GM13977 (cell line): ENCODE results near the gene LILRA6.

ENCODE experiments used
- DNase-seq: peaks from one replicate; pipeline ENCODE4 v3.0.0; 2012; ENCODE audit warnings: low spot score
- in situ Hi-C: fragments of 300-500 bp; cut with MboI; formaldehyde crosslinking; loops from one replicate; pipeline ENCODE4 v1.12.0; 2022; ENCODE audit warnings: low sequenced_read_pairs, low pct_unique_long_range_greater_than_20kb, mixed read lengths, inconsistent platforms; ENCODE audit not compliant: unreplicated experiment
- TF ChIP-seq, protein P1 (sequence below): IDR thresholded peaks from 2 replicates; pipeline ENCODE4 v1.5.1; 2012; ENCODE audit warnings: mild to moderate bottlenecking, control low read depth; ENCODE audit not compliant: insufficient read depth; ENCODE audit errors: extremely low read depth, missing control alignments

The LILRA6 gene

DNA sequence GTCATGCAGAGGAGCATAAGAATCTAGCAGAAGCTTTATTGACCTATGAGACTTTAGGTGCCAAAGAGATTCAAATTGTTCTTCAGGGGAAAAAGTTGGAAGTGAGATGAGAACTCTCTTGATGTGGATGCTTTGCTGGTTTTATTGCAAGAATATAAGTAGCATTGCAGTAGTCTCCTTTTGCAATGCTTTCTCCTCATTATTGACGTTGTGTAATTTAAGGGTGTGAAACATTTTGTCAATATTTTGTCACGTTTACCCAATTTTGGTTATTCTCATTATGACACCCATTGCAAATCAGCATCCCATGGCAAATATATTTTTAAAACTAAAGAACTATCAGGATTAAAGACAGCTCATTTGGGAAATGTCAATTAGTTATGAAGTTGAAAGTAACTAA is 26.3 kb upstream of the LILRA6 start:
- in situ Hi-C loops, result no loop called here
- DNase-seq, result no peak
- TF ChIP-seq, protein P1, sequence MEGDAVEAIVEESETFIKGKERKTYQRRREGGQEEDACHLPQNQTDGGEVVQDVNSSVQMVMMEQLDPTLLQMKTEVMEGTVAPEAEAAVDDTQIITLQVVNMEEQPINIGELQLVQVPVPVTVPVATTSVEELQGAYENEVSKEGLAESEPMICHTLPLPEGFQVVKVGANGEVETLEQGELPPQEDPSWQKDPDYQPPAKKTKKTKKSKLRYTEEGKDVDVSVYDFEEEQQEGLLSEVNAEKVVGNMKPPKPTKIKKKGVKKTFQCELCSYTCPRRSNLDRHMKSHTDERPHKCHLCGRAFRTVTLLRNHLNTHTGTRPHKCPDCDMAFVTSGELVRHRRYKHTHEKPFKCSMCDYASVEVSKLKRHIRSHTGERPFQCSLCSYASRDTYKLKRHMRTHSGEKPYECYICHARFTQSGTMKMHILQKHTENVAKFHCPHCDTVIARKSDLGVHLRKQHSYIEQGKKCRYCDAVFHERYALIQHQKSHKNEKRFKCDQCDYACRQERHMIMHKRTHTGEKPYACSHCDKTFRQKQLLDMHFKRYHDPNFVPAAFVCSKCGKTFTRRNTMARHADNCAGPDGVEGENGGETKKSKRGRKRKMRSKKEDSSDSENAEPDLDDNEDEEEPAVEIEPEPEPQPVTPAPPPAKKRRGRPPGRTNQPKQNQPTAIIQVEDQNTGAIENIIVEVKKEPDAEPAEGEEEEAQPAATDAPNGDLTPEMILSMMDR, result no peak

DNA sequence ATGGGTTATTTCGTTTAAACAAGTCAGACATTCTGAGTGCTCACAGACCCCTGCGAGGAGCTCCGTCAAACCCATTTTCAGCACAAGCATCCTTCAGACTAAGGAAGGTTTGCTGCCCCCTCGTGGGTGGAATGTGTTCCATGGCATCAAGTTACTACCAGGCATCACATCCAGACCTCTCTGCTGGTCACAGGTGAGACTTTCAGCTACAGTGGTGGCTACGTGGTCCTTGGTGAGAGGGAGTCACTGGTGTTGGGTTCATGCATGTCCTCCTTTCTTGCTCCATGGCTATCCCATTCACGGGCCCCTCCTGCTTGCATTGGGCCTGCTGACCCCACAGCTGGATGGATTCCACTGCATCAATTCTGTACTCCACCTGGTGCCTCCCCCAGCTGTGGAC is 23.5 kb upstream of the LILRA6 start:
- DNase-seq, result peak; percentile 70
- TF ChIP-seq, protein P1, result peak; percentile 74
- in situ Hi-C loops, result no loop called here

DNA sequence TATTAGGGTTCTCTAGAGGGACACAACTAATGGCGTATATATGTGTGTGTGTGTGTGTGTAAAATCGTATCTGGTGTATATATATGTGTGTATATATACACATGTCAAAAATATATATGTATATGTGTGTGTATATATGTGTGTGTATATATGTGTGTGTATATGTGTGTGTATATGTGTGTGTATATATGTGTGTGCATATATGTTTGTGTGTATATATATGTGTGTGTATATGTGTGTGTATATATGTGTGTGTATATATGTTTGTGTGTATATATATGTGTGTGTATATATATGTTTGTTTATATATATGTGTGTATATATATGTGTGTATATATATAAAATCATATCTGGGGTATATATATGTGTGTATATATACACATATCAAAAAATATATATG is 19.9 kb upstream of the LILRA6 start:
- TF ChIP-seq, protein P1, result no peak
- in situ Hi-C loops, result no loop called here
- DNase-seq, result no peak

DNA sequence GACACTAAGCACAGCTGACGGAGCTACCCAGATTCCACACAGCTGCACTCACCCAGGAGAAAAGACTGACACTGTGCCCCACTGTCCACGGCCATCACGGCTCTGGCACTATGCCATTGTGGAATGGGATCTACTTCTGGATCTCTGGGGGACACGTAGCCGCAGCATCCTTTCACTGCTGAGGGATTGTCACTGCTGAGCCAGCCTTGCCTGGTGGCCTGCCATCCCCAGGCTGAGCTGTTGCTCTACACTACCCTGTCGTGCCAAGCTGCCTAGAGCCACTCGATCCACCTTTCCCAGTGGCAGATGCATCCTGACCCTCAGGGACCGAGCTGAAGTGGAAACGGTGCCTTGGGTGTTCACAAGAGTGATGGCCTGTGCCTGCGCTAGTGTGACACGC is 19.5 kb upstream of the LILRA6 start:
- in situ Hi-C loops, result no loop called here
- DNase-seq, result no peak
- TF ChIP-seq, protein P1, result no peak

DNA sequence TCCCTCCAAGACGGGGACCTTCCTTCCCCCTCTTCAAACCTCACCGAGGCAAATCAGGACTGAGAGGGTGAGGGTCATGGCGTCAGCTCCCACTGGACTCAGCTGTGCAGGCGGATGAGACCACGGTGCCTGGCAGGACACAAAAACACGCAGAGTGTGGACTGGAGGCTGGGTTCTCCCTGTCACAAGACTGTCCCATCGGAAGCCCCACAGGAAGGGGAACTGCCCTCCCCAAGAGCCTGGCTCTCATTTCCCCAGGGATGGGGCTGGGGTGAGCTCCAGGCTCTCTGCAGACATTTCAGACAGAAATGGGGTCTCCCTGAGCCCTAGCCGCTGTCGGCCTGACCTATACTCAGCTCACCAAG is 14.5 kb upstream of the LILRA6 start, which contains the start of gene LILRB5:
LILRB5 (minus strand) TSS at position 158 of the 365 bp plus-strand sequence; CDS start at position 78, 80 bp downstream.
- in situ Hi-C loops, result no loop called here

GRCh38 chr19:54256250-54257115 is 13.9 kb upstream of the LILRA6 start:
- in situ Hi-C loops, result no loop called here
- TF ChIP-seq, protein P1, result no peak
- DNase-seq, result no peak

More for the DNA sequence above, 14.5 kb upstream of the LILRA6 start, which contains the start of gene LILRB5:
- DNase-seq, result no peak
- TF ChIP-seq, protein P1, result no peak
